WTC11 (cell line): ENCODE measurements around the gene ADAMTS7. TPM values are rescaled to one million over a fixed set of nuclear protein-coding genes. Genes with fewer than 3 reads are reported as not detected.

Source experiments
- ATAC-seq: fragments of 200-7000 bp; cut with Tn5 transposase; 2 replicates; pipeline ENCODE4 v1.10.0; 2021; ENCODE audit warnings: mild to moderate bottlenecking, moderate library complexity
- CTCF ChIA-PET: fragments of 300-600 bp; sonication (Branson Sonifier 250); formaldehyde crosslinking; loops from one replicate; lab custom pipeline; 2021; ENCODE audit warnings: antibody characterized with exemption; lab: Charles Lee
- POLR2A ChIA-PET: fragments of 350-600 bp; sonication (Branson Sonifier 250); formaldehyde crosslinking; loops from one replicate; lab custom pipeline; 2021; ENCODE audit warnings: antibody characterized with exemption; lab: Charles Lee
- DNase-seq: peaks from one replicate; pipeline ENCODE4 v3.0.0; 2021; ENCODE audit warnings: low spot score
- H3K27ac Mint-ChIP-seq: 2 replicates; pipeline ENCODE4 v1.8.0; 2021; ENCODE audit warnings: mixed read lengths
- H3K27me3 Mint-ChIP-seq: 2 replicates; pipeline ENCODE4 v1.8.0; 2021; ENCODE audit warnings: low read depth, mild to moderate bottlenecking, moderate library complexity, mixed read lengths
- H3K36me3 Mint-ChIP-seq: 2 replicates; pipeline ENCODE4 v1.8.0; 2021; ENCODE audit warnings: mixed read lengths
- H3K4me1 Mint-ChIP-seq: 2 replicates; pipeline ENCODE4 v1.8.0; 2022; ENCODE audit warnings: mixed read lengths
- H3K4me3 Mint-ChIP-seq: 2 replicates; pipeline ENCODE4 v1.8.0; 2021; ENCODE audit warnings: mild to moderate bottlenecking, moderate library complexity, mixed read lengths
- H3K9me3 Mint-ChIP-seq: 2 replicates; pipeline ENCODE4 v1.8.0; 2021; ENCODE audit warnings: mixed read lengths
- AFF4 ChIP-seq: sonication (generic); formaldehyde crosslinking; IDR thresholded peaks from 2 replicates; pipeline ENCODE4 v1.8.1; 2023; ENCODE audit warnings: mild to moderate bottlenecking, missing genetic modification reagents, borderline replicate concordance
- CREB1 ChIP-seq: sonication (generic); formaldehyde crosslinking; IDR thresholded peaks from 2 replicates; pipeline ENCODE4 v1.8.0; 2023; ENCODE audit warnings: mild to moderate bottlenecking, missing genetic modification reagents
- E2F1 ChIP-seq: sonication (generic); formaldehyde crosslinking; IDR thresholded peaks from 2 replicates; pipeline ENCODE4 v1.8.0; 2022; ENCODE audit warnings: mild to moderate bottlenecking, missing genetic modification reagents
- E2F4 ChIP-seq: sonication (generic); formaldehyde crosslinking; IDR thresholded peaks from 2 replicates; pipeline ENCODE4 v1.8.1; 2022; ENCODE audit warnings: low read depth, mild to moderate bottlenecking, moderate library complexity, missing genetic modification reagents, borderline replicate concordance
- EMX1 ChIP-seq: fragments of 250-450 bp; sonication (Bioruptor Pico); IDR thresholded peaks from 2 replicates; pipeline ENCODE4 v1.8.0; 2021; ENCODE audit warnings: mild to moderate bottlenecking
- FOXP4 ChIP-seq: sonication (generic); formaldehyde crosslinking; IDR thresholded peaks from 2 replicates; pipeline ENCODE4 v1.8.0; 2022; ENCODE audit warnings: mild to moderate bottlenecking, missing genetic modification reagents
- IRF2 ChIP-seq: sonication (generic); formaldehyde crosslinking; IDR thresholded peaks from 2 replicates; pipeline ENCODE4 v1.8.0; 2022; ENCODE audit warnings: low read depth, missing genetic modification reagents, borderline replicate concordance
- KAT7 ChIP-seq: sonication (generic); formaldehyde crosslinking; IDR thresholded peaks from 2 replicates; pipeline ENCODE4 v1.8.1; 2023; ENCODE audit warnings: missing genetic modification reagents, mild to moderate bottlenecking, borderline replicate concordance
- NR3C1 ChIP-seq: sonication (generic); formaldehyde crosslinking; conservative IDR thresholded peaks from 2 replicates; pipeline ENCODE4 v1.8.1; 2023; ENCODE audit warnings: low read depth, mild to moderate bottlenecking, missing genetic modification reagents
- USF2 ChIP-seq: sonication (generic); formaldehyde crosslinking; IDR thresholded peaks from 2 replicates; pipeline ENCODE4 v1.8.1; 2023; ENCODE audit warnings: mild to moderate bottlenecking, missing genetic modification reagents, moderate library complexity
- ZBTB21 ChIP-seq: sonication (generic); formaldehyde crosslinking; IDR thresholded peaks from 2 replicates; pipeline ENCODE4 v1.8.1; 2023; ENCODE audit warnings: mild to moderate bottlenecking, missing genetic modification reagents, borderline replicate concordance
- ZNF121 ChIP-seq: sonication (generic); formaldehyde crosslinking; IDR thresholded peaks from 2 replicates; pipeline ENCODE4 v1.8.0; 2023; ENCODE audit warnings: missing genetic modification reagents
- ZNF138 ChIP-seq: sonication (generic); formaldehyde crosslinking; conservative IDR thresholded peaks from 2 replicates; pipeline ENCODE4 v1.8.1; 2022; ENCODE audit warnings: mild to moderate bottlenecking, moderate library complexity, missing genetic modification reagents
- ZNF219 ChIP-seq: sonication (generic); formaldehyde crosslinking; IDR thresholded peaks from 2 replicates; pipeline ENCODE4 v1.8.0; 2023; ENCODE audit warnings: missing genetic modification reagents, mild to moderate bottlenecking, borderline replicate concordance
- ZNF232 ChIP-seq: sonication (generic); formaldehyde crosslinking; IDR thresholded peaks from 2 replicates; pipeline ENCODE4 v1.8.0; 2022; ENCODE audit warnings: mild to moderate bottlenecking, missing genetic modification reagents
- ZNF263 ChIP-seq: sonication (generic); formaldehyde crosslinking; IDR thresholded peaks from 2 replicates; pipeline ENCODE4 v1.8.1; 2022; ENCODE audit warnings: low read depth, mild to moderate bottlenecking, moderate library complexity, missing genetic modification reagents
- ZNF512 ChIP-seq: sonication (generic); formaldehyde crosslinking; IDR thresholded peaks from 2 replicates; pipeline ENCODE4 v1.8.1; 2022; ENCODE audit warnings: missing genetic modification reagents, borderline replicate concordance
- ZNF532 ChIP-seq: fragments of 250-450 bp; sonication (Bioruptor Pico); IDR thresholded peaks from 2 replicates; pipeline ENCODE4 v1.9.0; 2021; ENCODE audit warnings: mild to moderate bottlenecking, borderline replicate concordance
- total RNA-seq: library from RNA; stranded (reverse); gene quantifications from 3 replicates; pipeline ENCODE4 v1.2.3, GENCODE V29; 2021

ADAMTS7 gene
- total RNA-seq, 1 experiment from 2014 or later = 70.3 TPM

GRCh38 chr15:78717956-78718656, 93.2 kb downstream of the ADAMTS7 start:
- TF ChIP-seq IRF2 (CRISPR knock-in tag) (no peak), ZNF232 (CRISPR knock-in tag) (no peak), ZNF512 (CRISPR knock-in tag) (no peak), CREB1 (CRISPR knock-in tag) (no peak), E2F4 (CRISPR knock-in tag) (no peak), EMX1 (no peak), ZNF219 (CRISPR knock-in tag) (no peak), ZNF532 (CRISPR knock-in tag) (no peak), KAT7 (CRISPR knock-in tag) (no peak)
- TF ChIP-seq, all 79 proteins: peak for 0

GRCh38 chr15:78716651-78717050, 94.6 kb downstream of the ADAMTS7 start:
- ATAC-seq = no peak
- Mint-ChIP-seq H3K9me3 (peaks cover 42% of the 10 kb centered on the region), H3K27ac (no peak overlapping the region), H3K36me3 (peaks cover 28% of the 10 kb centered on the region), H3K4me1 (no peaks in the 10 kb centered on the region), H3K27me3 (peaks cover 14% of the 10 kb centered on the region), H3K4me3 (no peak overlapping the region)
- ChIA-PET CTCF (no interaction called here), POLR2A (no interaction called here)
- DNase-seq = no peak
- TF ChIP-seq NR3C1 (CRISPR knock-in tag) (no peak), ZNF219 (CRISPR knock-in tag) (no peak), AFF4 (CRISPR knock-in tag) (no peak), ZBTB21 (no peak), ZNF138 (no peak), FOXP4 (CRISPR knock-in tag) (no peak), USF2 (CRISPR knock-in tag) (no peak), ZNF263 (CRISPR knock-in tag) (no peak), ZNF121 (CRISPR knock-in tag) (no peak), E2F1 (CRISPR knock-in tag) (no peak)

More at GRCh38 chr15:78717956-78718656, 93.2 kb downstream of the ADAMTS7 start:
- Mint-ChIP-seq H3K27me3 (peaks cover 14% of the 10 kb centered on the region), H3K4me1 (no peaks in the 10 kb centered on the region), H3K36me3 (peaks cover 26% of the 10 kb centered on the region), H3K27ac (no peak overlapping the region), H3K4me3 (no peak overlapping the region), H3K9me3 (peaks cover 38% of the 10 kb centered on the region)
- POLR2A ChIA-PET = no interaction called here
- ATAC-seq (no peak), DNase-seq (no peak)
- CTCF ChIA-PET = interaction anchor here (0.7 kb wide), 1 partner anchor 22 kb away, joined by 3 read pairs; no protein-coding TSS in a partner anchor
